IPS DF 6.9 (cell line): ENCODE measurements around the gene LMF1.

Source experiments
- DNase-seq: peaks from one replicate; pipeline ENCODE4 v3.0.0-alpha.2; 2013; ENCODE audit warnings: low read depth, low spot score
- H3K27ac ChIP-seq: one replicate; pipeline ENCODE4 v1.5.1; 2013; ENCODE audit warnings: low read length, control low read depth
- H3K27me3 ChIP-seq: 2 replicates; pipeline ENCODE4 v1.6.1; 2013; ENCODE audit warnings: mild to moderate bottlenecking, low read length; ENCODE audit not compliant: control insufficient read depth, insufficient read depth
- H3K36me3 ChIP-seq: 2 replicates; pipeline ENCODE4 v1.6.1; 2013; ENCODE audit warnings: low read length; ENCODE audit not compliant: control insufficient read depth, insufficient read depth
- H3K4me1 ChIP-seq: 2 replicates; pipeline ENCODE4 v1.6.1; 2013; ENCODE audit warnings: low read length; ENCODE audit not compliant: control insufficient read depth, insufficient read depth
- H3K4me3 ChIP-seq: 2 replicates; pipeline ENCODE4 v1.5.1; 2013; ENCODE audit warnings: mild to moderate bottlenecking, low read length
- H3K9me3 ChIP-seq: 2 replicates; pipeline ENCODE4 v1.6.1; 2013; ENCODE audit warnings: low read length, inconsistent platforms; ENCODE audit not compliant: control insufficient read depth, insufficient read depth
- WGBS: extraction: QIAGEN DNeasy Blood & Tissue Kit; methylation state at CpG from one replicate; pipeline ENCODE4 v1.1.7; 2013; ENCODE audit warnings: mixed read lengths, missing lambda C conversion rate; ENCODE audit not compliant: insufficient read length, insufficient coverage; 5-methylcytosine and 5-hydroxymethylcytosine counted together

The LMF1 gene

GRCh38 chr16:970766-971581, at the start of gene LMF1:
TSS of gene LMF1 (minus strand) at chr16:970984. CDS start at chr16:970980, 4 bp downstream.
- Histone ChIP-seq H3K4me3 (peak within 1 kb of the TSS; percentile 87), H3K4me1 (peaks cover 4% of the 10 kb centered on the region; the same call in 1 of the 2 replicates), H3K27me3 (peaks cover 2% of the 10 kb centered on the region; the same call in 1 of the 2 replicates), H3K27ac (no peak within 1 kb of the TSS), H3K9me3 (no peaks in the 10 kb centered on the region), H3K36me3 (no peaks in the 10 kb centered on the region; the same call in 1 of the 2 replicates)
- no peak for DNase-seq
- no CpG with 5 or more reads among the region's 71 CpGs for WGBS

- H3K4me1 ChIP-seq: no peaks in the 10 kb centered on the region; the same call in 1 of the 2 replicates
- no CpG with 5 or more reads among the region's 11 CpGs for WGBS
- no peak overlapping the region for H3K27ac ChIP-seq
- no peaks in the 10 kb centered on the region for H3K9me3 ChIP-seq
- DNase-seq: no peak
- H3K27me3 ChIP-seq: no peaks in the 10 kb centered on the region
- no peak overlapping the region for H3K4me3 ChIP-seq
- H3K36me3 ChIP-seq: no peaks in the 10 kb centered on the region
Measured at GRCh38 chr16:1020091-1020399, 49.3 kb upstream of the LMF1 start.

- Histone ChIP-seq H3K27me3 (no peaks in the 10 kb centered on the region), H3K4me1 (no peaks in the 10 kb centered on the region; the same call in 1 of the 2 replicates), H3K4me3 (no peak overlapping the region), H3K36me3 (no peaks in the 10 kb centered on the region), H3K27ac (no peak overlapping the region), H3K9me3 (no peaks in the 10 kb centered on the region)
- DNase-seq: no peak
- no CpG with 5 or more reads among the region's 66 CpGs for WGBS
Measured at GRCh38 chr16:1019231-1020090, 48.7 kb upstream of the LMF1 start.

GRCh38 chr16:1018447-1019198, 47.8 kb upstream of the LMF1 start:
- Histone ChIP-seq H3K4me3 (no peak overlapping the region), H3K27me3 (no peaks in the 10 kb centered on the region), H3K9me3 (no peaks in the 10 kb centered on the region), H3K36me3 (no peaks in the 10 kb centered on the region), H3K27ac (no peak overlapping the region), H3K4me1 (no peaks in the 10 kb centered on the region; the same call in 1 of the 2 replicates)
- no CpG with 5 or more reads among the region's 15 CpGs for WGBS
- no peak for DNase-seq

GRCh38 chr16:1014771-1015495, 44.1 kb upstream of the LMF1 start:
- Histone ChIP-seq H3K27me3 (no peaks in the 10 kb centered on the region), H3K4me3 (no peak overlapping the region), H3K4me1 (no peaks in the 10 kb centered on the region)

GRCh38 chr16:1014221-1014620, 43.4 kb upstream of the LMF1 start:
- Histone ChIP-seq H3K36me3 (no peaks in the 10 kb centered on the region), H3K27me3 (no peaks in the 10 kb centered on the region), H3K27ac (no peak overlapping the region), H3K4me3 (no peak overlapping the region), H3K4me1 (no peaks in the 10 kb centered on the region), H3K9me3 (no peaks in the 10 kb centered on the region)
- no CpG with 5 or more reads among the region's 8 CpGs for WGBS
- DNase-seq: no peak

More at GRCh38 chr16:1014771-1015495, 44.1 kb upstream of the LMF1 start:
- Histone ChIP-seq H3K36me3 (no peaks in the 10 kb centered on the region), H3K9me3 (no peaks in the 10 kb centered on the region), H3K27ac (no peak overlapping the region)
- no CpG with 5 or more reads among the region's 22 CpGs for WGBS
- no peak for DNase-seq

GRCh38 chr16:1013593-1013900, 42.8 kb upstream of the LMF1 start:
- Histone ChIP-seq H3K27me3 (no peaks in the 10 kb centered on the region), H3K36me3 (no peaks in the 10 kb centered on the region), H3K4me1 (no peaks in the 10 kb centered on the region), H3K4me3 (no peak overlapping the region), H3K27ac (no peak overlapping the region), H3K9me3 (no peaks in the 10 kb centered on the region)
- no CpG with 5 or more reads among the region's 8 CpGs for WGBS
- DNase-seq: no peak

- no peak overlapping the region for H3K4me3 ChIP-seq
- no peaks in the 10 kb centered on the region for H3K4me1 ChIP-seq
- no peak for DNase-seq
- no CpG with 5 or more reads among the region's 28 CpGs for WGBS
- no peak overlapping the region for H3K27ac ChIP-seq
- H3K36me3 ChIP-seq: no peaks in the 10 kb centered on the region
- no peaks in the 10 kb centered on the region for H3K9me3 ChIP-seq
- H3K27me3 ChIP-seq: no peaks in the 10 kb centered on the region
Measured at GRCh38 chr16:1012722-1013592, 42.2 kb upstream of the LMF1 start.

- Histone ChIP-seq H3K9me3 (no peaks in the 10 kb centered on the region), H3K27me3 (no peaks in the 10 kb centered on the region), H3K4me3 (no peak overlapping the region), H3K4me1 (no peaks in the 10 kb centered on the region), H3K36me3 (no peaks in the 10 kb centered on the region), H3K27ac (no peak overlapping the region)
- DNase-seq: no peak
- WGBS: no CpG with 5 or more reads among the region's 19 CpGs
Measured at GRCh38 chr16:1012135-1012534, 41.4 kb upstream of the LMF1 start.
